SK-MEL-5 (cell line): ENCODE measurements around the gene DHODH. TPM values are rescaled to one million over a fixed set of nuclear protein-coding genes. Genes with fewer than 3 reads are reported as not detected.
A peak's percentile ranks its signal among the peaks of the same experiment; 100 is the strongest.
"Not testable (repeated sequence)": the region's sequence is repeated elsewhere in the genome, so short reads cannot be mapped to it uniquely, and the experiment has no call there.

Source experiments
- DNase-seq: peaks from one replicate; pipeline ENCODE4 v3.0.0-alpha.2; 2016; ENCODE audit warnings: low read depth, low spot score
- in situ Hi-C: cut with HindIII; loops from 2 replicates; pipeline ENCODE4 v1.10.0; 2016; ENCODE audit warnings: low sequenced_read_pairs, high pct_unique_total_duplicates, low pct_unique_long_range_greater_than_20kb
- total RNA-seq: library from RNA; depleted of rRNA; stranded (reverse); fragments of >200 nt; shearing (Covaris generic); gene quantifications from 2 replicates; pipeline ENCODE4 v1.2.3, GENCODE V29; 2014

Gene DHODH
- total RNA-seq, 1 experiment from 2014 or later, result 10.5 TPM

- in situ Hi-C loops, result no loop called here
- no peak for DNase-seq
These were observed 34.5 kb downstream of the DHODH start for GRCh38 chr16:72043058-72043457.

DNA sequence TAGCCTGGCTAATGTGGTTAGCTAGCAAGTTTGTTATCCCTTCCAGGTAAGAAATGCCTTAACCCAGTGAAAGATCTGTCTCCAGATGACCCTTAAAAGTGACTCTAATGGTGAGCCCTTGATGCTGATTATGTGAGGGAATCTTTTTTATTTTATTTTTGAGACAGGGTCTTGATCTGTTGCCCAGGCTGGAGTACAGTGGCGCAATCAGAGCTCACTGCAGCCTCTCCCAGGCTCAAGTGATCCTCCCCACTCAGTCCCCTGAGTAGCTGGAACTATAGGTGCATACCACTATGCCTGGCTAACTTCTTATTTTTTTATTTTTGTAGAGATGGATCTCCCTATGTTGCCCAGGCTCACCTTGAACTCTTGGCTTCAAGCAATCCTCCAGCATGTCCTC lies 35.0 kb downstream of the DHODH start:
- no peak for DNase-seq
- in situ Hi-C loops, result no loop called here

- in situ Hi-C loops, result no loop called here
- no peak for DNase-seq
These were observed 35.8 kb downstream of the DHODH start for GRCh38 chr16:72044296-72044695.

DNA sequence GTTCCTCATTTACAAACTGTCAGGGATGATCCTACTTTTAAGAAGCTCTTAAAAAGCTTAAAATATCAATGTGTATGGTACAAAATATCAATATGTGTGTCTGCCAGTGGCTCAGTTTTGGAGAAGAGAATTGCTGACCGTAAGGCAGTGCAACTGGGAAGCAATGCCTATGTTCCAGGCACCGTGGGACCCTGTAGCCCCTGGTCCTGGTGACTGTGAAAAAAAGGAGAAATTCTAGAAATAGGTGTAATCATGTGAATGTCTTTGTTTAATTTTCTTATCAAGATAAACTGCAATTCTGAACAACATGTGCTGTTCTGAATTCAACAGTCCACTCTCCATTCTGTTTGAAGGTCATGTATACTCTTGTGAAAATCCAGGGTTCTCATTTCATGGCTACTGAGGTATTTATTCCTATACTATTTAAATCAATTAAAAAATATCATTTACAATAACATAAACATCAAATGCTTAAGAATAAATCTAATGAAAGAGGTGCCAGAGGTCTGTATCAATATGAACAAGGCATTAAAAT lies 36.3 kb downstream of the DHODH start:
- DNase-seq, result no peak
- in situ Hi-C loops, result no loop called here

GRCh38 chr16:72049110-72049509 lies 40.6 kb downstream of the DHODH start:
- in situ Hi-C loops, result no loop called here
- DNase-seq, result no peak

DNA sequence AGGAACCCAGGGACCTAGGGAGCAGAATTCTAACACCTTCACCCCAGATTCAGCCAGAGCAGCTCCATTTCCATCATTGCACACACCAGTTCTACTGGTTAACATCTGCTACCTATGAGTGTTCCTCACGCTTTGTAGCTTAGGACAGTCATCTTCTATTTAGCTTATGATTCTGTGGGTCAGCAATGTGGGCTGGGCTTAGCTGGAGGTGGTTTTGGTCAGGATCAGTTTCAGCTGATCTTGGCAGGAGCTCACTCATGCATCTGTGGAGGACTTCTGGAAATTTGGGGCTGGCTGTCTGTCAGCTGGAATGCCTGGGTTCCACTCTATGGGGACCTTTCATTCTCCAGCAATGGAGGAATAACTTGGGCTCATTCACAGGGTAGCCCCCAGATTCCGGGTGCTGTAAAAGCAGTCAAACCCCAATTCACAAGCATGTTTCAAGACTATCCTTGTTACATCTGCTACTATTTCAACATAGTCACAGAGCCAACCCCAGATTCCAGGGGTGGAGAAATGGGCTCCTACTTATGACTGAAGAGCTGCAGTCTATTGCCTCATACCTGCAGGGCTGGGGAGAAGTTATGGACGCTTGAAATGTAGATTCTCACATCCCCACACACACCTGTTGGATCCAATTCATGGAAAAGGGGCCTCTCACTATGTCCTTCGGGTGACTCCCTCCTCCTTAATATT lies 42.4 kb downstream of the DHODH start:
- in situ Hi-C loops, result no loop called here
- no peak for DNase-seq

DNA sequence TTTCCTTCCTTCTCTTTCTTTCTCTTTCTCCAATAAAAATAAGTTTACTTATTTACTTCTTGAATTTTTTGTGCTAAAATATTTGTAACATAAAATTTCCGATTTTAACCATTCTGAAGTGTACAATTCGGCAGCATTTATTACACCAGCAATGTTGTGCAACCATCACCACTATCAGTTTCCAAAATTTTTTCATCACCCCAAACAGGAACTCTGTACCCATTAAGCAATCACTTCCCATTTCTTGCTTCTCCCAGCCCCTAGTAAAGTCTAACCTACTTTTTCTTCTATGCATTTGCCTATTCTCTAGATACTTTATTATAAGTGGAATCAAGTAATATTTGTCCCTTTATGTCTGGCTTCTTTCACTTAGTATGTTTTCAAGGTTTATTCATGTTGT lies 43.3 kb downstream of the DHODH start:
- in situ Hi-C loops, result no loop called here
- no peak for DNase-seq

DNA sequence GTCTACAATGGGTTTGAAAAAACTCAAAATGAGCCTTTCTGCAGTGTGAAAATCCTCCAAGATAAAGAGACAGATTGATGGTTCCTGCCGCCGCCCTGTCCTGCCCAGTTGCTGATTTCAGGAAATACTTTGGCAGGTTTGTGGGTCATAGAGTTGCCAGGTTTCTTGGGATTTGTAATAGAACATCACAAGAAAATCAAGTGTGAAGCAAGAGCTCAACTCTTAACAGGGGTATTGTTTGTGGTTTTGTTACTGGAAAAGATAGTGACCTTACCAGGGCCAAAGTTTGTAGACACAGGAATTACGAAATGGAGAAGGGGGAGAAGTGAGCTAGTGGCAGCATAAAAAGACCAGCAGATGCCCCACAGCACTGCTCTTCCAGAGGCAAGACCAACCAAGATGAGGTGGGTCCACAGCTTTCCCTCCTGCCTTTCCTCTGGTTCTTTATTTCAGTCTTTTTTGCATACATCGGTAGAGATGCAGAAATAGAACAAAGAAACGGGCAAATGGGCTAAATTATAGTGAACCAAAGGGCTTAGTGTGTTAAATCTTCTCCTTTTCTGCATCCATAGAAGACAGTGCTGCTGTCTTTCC lies 45.8 kb downstream of the DHODH start, which contains the start of gene HP:
TSS of gene HP (plus strand) at position 252 of the 594 bp plus-strand sequence. CDS start at position 400, 148 bp downstream.
- DNase-seq, in situ Hi-C loops: not testable (repeated sequence)

- no peak for DNase-seq
- in situ Hi-C loops, result no loop called here
These were observed 47.4 kb downstream of the DHODH start for GRCh38 chr16:72055911-72056310.

- DNase-seq, in situ Hi-C loops: not testable (repeated sequence)
These were observed 48.8 kb downstream of the DHODH start for GRCh38 chr16:72057313-72057712.

DNA sequence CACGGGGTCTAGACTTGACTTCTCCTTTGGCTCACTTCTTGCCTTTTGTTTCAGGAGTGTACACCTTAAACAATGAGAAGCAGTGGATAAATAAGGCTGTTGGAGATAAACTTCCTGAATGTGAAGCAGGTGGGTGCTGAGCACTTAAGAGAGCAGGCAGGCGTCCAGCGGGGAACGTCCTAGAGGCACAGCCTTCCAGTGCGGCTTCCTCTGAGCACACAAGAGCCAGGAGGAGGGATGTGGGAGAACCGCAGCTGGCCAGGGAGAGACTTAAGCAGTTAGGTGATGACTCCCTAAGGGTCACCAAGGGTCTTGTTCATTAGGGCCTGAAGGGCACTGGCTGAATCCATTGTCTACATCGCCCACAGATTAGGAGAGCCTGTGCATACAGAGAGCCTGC lies 50.5 kb downstream of the DHODH start:
- in situ Hi-C loops, result not testable (repeated sequence)

DNA sequence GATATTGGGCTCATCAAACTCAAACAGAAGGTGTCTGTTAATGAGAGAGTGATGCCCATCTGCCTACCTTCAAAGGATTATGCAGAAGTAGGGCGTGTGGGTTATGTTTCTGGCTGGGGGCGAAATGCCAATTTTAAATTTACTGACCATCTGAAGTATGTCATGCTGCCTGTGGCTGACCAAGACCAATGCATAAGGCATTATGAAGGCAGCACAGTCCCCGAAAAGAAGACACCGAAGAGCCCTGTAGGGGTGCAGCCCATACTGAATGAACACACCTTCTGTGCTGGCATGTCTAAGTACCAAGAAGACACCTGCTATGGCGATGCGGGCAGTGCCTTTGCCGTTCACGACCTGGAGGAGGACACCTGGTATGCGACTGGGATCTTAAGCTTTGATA lies 51.9 kb downstream of the DHODH start:
- DNase-seq, result no peak
- in situ Hi-C loops, result no loop called here

More for the DNA sequence above, 50.5 kb downstream of the DHODH start:
- not testable (repeated sequence) for DNase-seq

DNA sequence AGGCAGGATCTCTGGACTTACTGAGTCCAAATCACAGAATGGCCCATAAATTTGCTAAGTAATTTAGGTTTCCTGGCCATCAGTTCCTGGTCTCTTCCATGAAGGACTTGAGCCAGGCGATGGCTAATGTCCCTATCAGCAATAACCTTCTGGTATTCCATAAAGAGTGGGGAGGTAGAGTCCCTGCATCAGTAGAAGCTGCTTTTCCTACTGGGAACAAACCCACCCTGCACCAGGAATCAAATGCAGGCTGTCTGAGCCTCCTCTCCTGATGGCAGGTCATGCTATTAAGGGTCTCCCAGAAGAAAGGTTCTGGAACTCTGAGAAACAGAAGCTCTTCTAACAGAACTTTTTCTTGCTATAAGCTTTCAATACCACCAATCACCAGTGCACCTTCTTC lies 53.0 kb downstream of the DHODH start:
- DNase-seq, result no peak
- in situ Hi-C loops, result no loop called here

DNA sequence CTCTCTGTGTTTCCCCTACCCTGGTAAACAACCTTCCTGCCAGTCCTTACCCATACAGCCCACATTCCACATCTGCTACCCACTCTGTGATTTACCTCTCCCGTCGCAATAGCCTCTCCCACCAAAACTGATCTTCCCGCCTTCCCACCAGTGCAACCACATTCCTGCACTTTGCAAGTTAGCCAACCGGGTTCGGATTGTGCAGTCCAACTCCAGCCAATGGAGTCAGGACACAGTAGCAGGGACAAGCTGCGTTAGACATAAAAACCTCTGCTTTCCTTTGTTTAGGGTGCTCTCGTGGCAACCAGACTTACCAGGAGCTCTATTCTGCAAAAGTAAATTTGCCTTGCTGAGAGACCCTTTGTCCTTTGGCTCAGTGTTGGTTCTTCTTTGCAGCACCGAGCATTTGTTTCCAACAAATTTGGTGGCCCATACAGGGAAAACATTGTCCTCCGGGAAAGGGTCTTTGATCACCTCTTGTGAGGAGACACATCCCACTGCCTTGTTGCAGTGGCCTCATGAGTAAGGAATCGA lies 55.9 kb downstream of the DHODH start:
- DNase-seq, result no peak
- in situ Hi-C loops, result no loop called here

GRCh38 chr16:72066747-72067146 lies 58.2 kb downstream of the DHODH start:
- peak; percentile 57 for DNase-seq
- in situ Hi-C loops, result no loop called here

DNA sequence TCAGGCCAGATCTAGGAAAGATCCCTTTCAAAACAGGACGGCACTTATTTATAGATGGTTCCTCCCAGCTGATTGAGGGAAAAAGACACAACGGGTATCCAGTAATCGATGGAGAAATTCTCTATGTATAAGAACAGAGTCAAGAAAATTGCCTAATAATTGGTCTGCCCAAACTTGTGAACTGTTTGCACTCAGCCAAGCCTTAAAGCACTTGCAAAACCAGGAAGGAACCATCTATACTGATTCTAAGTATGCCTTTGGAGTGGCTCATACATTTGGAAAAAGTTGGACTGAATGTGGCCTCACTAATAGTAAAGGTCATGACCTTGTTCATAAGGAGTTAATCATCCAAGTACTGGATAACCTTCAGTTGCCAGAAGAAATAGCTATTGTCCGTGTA lies 60.4 kb downstream of the DHODH start:
- in situ Hi-C loops, result no loop called here
- DNase-seq, result no peak

DNA sequence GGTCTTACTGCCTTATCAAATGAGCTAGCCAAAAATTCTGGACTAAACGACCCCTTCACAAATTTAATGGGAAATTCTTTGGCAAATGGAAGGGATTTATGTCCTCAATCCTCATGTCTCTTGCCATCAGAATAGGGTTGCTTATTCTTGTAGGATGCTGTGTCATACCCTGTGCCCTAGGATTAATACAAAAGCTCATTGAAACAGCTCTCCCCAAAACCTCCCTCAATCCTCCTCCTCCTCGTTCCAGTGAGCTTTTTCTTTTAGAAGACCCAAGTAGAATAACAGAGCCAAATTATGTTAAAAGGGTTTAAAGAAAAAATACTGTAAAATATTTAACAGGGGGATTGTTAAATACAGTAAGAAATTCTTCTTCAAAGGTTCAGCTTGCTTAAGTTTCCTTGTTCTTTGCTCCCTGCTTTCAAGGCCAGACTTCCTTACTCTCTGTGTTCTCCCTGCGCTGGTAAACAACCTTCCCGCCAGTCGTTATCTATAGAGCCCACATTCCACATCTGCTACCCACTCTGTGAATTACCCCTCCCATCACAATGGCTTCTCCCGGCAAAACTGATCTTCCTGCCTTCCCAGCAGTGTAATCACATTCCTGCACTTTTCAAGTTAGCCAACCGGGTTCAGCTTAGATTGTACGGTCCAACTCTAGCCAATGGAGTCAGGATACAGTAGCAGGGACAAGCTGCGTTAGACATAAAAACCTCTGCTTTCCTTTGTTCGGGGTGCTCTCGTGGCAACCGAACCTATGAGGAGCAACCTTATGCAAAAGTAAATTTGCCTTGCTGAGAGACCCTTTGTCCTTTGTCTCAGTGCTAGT lies 64.2 kb downstream of the DHODH start:
- in situ Hi-C loops, result no loop called here
- DNase-seq, result no peak
